Right lung (tissue), 5 donors: ENCODE data around the gene BCDIN3D. TPM values are rescaled to one million over a fixed set of nuclear protein-coding genes. Genes with fewer than 3 reads are reported as not detected.

Experiments
- DNase-seq, 2 donors: peaks; one replicate each; pipeline ENCODE4 v3.0.0-alpha.2; 2013
- polyA plus RNA-seq, 5 donors: library from polyadenylated mRNA; unstranded; fragments of 120-200 nt; gene quantifications; one replicate each; pipeline versions ENCODE4 v1.2.1 to v1.2.3, GENCODE V29; 2013; ENCODE audit warnings: inconsistent platforms in 1 of 5, low replicate concordance in 1 of 5; ENCODE audit not compliant: insufficient read length in 5 of 5, insufficient read depth in 1 of 5

BCDIN3D gene
- polyA plus RNA-seq, 5 donors: 5.6 to 6.9 (median 6.2) TPM

DNA sequence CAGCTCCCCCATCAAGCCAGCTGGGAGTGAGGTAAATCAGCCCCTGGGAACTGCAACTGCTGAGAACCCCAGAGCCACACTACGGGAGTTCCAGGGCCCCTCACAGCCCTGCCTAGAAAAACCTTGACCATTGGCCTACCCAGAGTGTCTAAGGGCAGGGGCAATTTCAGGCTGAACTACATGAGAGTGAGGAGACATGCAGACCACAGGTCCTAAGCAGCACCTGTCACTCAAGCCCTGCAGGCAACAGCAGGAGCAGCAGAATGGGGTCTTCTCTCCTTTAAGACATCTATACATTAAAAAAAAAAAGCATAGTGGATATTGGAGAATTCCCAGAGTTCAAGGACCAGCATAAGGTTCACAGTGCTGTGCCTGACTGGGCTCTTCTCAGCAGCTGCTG lies 19.6 kb downstream of the BCDIN3D start:
- DNase-seq: no peak

DNA sequence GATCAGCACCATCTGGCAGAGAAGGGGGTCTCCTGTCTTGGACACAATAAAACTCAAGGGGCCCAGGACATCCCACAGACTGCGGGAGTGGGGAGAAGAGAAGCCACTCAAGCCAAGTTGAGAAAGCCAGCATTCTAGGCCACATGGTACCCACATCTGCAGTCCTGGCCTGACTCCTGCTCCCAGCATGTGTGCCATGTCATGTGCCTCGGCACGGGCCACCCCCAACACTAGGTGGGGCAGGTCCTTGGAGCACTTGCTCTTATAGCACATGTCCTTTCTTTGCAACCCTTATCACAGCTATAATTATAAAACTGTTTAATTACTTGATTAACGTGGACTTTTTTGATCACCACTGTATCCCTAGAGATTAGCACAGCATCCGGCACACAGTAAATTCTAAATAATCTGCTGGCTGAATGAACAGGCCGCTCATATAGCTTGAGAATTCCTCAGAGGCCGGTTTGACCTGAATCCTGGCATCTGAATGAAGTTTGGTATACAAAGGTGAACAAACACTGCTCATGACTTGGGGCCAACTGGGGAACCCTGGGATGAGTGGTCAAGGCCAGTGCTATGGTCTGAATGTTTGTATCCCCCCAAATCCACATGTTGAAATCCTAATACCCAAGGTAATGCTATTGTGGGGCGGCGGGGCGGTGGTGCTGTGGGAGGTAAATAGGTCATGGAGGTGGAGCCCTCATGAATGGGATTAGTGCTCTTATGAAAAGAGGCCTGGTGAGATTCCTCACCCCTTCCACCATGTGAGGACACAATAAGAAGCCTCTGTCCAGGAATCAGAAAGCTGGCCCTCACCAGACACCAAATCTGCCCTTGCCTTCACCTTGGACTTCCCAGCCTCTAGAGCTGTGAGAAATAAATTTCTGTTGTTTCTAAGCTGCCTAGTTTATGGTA lies 21.3 kb downstream of the BCDIN3D start:
- DNase-seq: no peak

DNA sequence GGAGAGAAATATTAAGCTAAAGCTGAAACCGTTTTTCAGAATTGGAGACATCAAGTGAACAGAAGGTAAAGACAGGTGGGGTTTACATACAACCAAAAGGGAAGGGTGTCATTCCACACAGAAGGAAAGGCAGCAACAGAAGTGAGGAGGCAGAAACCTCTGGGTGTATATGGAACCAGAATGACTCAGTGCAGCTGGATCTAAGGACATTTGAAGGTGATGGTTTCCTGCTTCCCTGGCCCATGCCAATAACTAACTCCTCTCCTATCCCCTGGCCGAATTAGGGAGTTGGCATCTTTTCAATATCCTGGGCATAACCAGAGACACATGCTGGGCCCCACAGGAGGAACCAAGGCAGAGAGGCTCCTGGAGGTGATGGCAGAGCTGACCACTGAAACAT lies 23.1 kb downstream of the BCDIN3D start:
- DNase-seq: no peak

DNA sequence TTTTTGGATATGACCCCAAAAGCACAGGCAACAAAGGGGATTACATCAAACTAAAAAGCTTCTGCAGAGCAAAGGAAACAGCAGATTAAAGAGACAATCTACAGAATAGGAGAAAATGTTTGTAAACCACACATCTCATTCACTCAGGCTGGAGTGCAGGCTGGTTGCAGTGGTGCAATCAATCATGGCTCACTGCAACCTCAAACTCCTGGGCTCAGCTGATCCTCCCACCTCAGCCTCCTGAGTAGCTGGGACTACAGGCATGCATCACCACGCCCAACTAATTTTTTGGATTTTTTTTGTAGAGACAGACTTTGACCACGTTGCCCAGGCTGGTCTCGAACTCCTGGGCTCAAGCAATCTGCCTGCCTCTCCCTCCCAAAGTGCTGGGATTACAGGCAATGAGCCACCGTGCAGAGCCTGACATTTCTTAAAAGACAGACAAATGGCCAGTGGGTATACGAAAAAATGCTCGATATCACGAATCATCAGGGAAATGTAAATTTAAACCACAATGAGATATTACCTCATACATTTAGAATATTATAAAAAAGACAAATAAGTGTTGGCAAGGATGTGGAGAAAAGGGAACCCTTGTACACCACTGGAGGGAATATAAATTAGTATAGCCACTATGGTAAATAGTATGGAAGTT lies 24.5 kb downstream of the BCDIN3D start:
- DNase-seq: no peak

DNA sequence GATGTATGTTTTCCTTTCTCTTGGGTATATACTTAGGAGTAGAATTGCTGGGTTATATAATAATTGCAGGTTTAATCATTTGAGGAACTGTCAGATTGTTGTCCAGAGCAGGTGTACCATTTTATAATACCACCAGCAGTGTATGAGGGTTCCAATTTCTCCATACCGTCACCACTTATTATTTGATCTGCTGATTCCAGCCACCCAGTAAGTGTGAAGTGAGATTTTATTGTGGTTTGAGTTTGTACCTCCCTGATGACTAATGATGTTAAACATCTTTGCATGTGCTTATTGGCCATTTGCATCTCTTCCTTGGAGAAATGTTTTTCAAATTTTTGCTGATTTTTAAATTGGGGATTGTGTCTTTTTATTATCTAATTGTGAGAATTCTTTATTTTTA lies 29.8 kb downstream of the BCDIN3D start:
- no peak for DNase-seq

DNA sequence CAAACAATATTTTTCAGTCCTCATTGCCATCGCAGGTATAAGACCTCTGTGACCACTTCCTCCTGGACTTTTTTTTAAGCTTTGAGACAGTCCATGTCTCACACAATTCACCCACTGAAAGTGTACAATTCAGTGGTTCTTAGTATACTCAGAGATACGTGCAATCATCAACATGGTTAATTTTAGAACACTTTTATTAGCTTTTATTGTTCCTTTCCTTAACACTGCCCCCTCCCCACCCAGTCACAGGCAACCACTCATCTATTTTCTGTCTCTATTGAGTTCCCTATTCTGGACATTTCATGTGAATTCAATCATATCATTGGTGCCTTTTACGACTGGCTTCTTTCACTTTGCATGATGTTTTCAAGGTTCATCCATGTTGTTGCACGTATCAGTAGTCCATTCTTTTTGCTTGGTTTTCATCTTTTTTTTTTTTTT lies 30.9 kb downstream of the BCDIN3D start:
- no peak for DNase-seq

DNA sequence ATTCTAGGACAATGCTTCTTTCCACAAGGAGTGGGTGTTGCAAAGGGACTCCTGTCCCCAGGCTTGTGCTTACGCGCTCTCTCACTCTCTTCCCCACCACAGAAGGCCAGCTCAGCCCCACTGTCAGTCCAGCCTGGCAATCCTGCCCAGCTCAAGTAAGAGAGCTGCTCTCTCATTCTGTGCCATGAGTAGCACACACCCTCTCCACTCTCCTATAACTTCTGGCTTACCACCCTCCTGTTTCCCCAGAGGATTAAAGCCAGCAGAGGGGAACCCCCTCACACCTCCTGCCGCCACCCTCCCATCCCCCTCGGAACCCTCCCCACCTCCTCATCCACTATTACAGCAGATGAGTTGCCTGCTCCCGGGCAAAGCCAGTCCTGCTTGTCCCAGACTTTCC lies 31.8 kb downstream of the BCDIN3D start:
- DNase-seq: no peak

DNA sequence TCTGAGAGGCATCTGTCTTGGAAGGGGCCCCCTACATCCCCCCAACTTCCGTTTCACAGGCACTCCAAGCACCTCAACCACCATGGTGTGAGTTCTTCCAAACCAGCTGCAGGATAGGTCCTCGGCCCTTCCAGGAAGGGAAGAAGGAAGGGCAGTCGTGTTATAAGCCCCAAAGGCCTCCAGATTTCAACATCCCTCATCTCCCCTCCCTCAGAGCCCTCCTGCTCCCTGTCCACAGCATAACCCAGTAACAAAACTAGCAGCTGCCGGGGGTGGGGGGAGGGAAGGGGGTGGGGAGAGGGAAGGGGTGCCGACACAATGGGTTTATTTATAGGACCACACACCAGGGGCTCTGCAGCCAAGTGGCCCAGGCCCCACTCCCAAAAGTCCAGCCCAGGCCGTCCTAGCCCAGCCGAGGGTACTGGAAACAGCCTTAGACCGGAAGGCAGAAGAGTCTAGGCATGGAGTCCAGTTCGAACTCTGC lies 33.0 kb downstream of the BCDIN3D start:
- peak; percentile 36 to 38 for DNase-seq

DNA sequence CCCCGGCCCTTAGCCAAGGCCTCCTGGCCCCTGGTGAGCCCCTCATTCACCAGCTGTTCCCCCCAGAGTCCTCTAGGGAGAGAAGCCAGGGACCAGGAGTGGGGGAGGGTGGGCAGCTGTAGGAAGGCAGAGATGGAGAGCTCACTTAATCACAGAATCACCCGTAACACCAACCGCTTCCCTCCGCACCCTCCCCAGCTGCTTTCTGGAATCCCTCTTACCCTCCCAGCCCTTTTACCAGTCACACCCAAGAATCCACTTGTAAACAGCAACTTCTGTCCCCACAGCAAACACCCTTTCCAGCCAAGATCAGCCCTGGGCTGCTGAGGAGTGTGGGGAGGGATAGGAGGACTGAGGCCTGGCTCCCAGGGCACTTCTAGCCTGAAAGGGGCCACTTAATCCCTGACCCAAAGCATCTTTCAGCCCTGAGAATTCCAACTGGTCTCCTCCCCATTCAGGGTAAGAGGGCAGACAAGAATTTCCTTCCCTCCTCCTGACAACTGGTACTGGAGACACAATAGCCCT lies 33.5 kb downstream of the BCDIN3D start:
- DNase-seq: peak; percentile 71

DNA sequence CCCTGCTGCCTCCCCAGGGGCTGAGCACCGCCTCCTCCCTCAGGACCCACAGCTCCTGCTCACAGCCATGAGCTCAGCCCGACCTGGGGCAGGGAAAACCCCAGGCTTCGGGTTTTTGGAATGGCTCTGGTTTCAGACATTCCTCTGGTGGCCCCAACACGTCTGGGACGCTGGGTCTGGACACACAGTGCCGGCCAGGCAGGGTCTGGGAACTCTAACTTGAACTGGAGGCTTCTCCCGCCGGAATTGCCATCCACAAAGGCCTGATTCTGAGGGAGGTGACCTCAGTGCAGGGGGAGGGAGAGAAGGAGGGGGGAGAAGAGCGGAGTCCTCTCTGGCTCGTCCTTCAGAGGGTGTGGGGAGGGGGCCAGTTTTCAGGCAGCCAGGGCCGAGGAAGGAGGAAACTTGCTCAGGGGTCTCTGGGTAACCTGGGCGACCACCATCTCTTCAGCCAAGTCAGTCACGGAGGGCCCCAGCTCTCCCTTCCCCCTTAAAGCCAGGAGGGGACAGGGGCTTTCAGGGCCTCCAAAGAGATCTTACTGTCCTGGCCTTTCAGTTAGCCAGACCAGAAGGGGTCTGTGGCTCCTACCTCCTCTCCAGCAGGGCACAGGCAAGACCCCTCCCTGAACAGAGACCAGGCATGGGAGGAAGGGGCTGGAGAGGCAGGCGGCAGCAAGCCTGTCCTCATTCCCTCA lies 34.1 kb downstream of the BCDIN3D start:
- peak in 1 of 2 donors; percentile 27 for DNase-seq

DNA sequence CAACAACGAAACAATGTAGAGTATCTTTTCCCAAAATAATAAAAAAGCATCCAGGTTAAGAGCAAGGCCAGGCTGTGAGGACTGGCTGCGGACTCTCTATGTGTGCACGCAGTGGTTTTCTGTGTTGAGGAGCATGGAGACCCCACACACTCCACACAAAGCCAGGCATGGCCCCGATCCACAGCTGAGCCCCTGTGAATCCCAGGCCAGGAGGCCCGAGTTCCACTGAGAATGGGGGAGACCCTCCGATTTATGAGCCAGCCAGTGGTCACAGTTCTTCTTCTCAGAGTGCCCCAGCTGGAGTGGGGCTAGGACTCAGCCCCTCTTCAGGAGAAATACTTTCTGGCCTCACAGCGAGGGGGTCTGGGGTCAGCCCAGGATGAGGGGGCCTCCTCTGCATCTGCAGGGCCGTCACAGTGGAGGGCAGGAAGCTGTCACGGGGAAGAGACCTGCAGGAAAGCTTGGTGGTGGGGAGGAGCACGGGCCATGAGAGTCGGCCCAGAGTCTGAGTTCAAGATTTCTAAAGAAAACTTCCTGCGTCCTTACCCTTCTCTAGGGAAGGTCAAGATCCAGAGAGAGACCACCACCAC lies 34.8 kb downstream of the BCDIN3D start:
- DNase-seq: no peak

DNA sequence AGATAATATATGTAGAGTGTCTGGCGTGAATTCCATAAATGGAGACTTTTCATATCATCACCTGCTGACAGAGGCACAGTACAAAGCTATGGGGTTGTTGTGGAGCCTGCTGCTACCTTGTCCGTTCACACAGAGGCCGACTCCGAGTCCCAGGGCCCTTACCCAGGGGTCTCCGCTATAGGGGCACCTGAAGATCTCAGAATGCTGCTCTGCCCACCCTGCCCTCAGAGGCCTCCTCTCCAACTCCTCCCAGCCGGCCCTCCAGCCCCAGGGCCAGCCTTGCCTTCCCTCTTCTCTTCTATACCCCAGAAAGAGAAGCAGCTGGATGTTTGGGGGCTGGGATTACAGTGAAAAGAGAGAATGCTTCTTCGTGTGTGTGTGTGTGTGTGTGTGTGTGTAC lies 36.0 kb downstream of the BCDIN3D start:
- no peak for DNase-seq

DNA sequence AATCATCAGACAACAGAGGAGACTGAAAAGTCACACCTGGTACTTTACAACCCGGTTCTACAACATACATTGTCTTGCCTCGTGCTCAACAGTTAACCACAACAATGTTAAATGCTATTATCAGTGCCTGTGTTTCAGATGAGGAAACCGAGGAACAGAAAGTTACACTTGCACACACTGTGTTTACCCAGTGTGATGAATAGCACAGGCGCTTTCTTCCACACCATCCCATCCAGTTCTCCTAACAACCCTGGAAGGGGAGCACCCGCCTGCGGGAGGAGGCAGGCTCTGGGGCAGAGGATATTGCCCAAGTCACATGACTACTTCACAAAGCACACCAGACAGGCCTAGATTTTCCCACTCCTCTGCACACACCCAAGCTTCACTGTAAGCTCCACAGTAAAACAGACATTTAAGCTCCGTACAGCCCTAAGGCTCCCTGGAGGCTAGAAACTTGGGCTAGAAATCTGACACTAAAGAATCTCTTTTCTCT lies 36.5 kb downstream of the BCDIN3D start:
- no peak for DNase-seq

DNA sequence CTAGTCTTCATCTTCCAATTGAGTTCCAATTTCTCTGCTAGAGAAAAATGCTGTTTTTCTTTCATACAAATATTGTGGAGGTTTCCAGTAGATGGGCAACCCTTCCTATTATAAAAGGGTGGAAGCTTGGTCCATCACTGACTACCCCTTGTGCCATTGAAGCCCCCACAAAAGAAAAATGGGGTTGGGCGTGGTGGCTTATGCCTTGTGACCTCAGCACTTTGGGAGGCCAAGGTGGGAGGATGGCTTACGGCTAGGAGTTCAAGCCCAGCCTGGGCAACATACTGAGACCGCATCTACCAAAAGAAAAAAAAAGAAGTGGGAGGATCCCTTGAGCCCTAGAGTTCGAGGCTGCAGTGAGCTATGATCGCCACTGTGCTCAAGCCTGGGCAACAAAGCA lies 37.5 kb downstream of the BCDIN3D start:
- DNase-seq: no peak

DNA sequence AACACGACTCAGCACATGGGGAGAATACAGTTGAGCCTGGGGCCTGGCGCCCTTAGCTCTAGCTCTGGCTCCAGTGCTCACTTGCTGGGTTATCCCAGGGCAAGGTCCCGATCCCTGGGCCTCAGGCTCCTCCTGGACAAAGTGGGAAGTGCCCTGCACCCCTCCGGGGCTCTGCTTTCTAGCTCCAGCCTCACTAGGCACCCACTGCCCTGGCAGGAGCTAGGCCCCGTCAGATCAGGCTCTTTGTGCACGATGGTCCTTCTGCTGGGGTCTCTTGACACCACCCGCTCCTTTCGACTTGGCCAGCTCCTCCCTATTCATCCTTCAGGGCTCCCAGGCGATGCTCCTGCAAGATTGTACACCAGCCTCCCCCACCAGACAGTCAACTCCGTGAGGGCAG lies 38.1 kb downstream of the BCDIN3D start:
- no peak for DNase-seq

DNA sequence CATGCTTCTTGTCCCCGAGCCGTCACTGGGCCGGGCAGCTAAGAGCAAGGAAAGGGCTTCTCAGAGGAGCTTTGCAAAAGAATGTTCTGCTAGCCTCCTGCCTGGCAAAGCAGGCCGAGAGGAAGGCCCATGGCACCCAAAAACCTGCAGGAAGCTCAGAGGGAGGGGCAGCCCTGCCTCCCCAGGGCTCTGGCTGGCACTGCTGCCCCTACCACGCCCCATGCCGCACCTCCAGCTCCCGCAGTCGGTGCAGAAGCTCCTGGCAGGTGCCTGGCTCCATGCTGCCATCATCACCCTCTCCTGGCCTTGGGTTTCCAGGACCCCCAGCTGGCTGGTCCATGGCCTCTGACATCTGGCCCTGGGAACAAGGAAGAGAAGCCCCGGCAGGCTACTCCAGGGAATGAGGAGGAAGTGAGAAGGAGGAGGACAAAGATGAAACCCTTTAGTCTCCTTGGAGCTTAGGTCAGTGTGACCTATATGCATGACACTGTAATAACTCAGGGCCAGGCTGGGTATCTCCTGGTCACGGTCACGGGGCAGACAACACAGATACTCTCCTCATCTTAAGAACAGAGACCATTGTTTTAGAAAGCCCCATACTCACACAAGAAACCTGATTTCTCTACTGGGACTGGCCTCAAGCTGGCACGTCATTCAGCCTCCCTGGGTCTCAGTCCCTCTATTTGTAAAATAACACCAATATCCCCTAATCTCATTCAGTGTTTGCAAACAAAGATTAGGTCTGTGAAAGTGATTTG lies 39.0 kb downstream of the BCDIN3D start:
- DNase-seq: no peak

DNA sequence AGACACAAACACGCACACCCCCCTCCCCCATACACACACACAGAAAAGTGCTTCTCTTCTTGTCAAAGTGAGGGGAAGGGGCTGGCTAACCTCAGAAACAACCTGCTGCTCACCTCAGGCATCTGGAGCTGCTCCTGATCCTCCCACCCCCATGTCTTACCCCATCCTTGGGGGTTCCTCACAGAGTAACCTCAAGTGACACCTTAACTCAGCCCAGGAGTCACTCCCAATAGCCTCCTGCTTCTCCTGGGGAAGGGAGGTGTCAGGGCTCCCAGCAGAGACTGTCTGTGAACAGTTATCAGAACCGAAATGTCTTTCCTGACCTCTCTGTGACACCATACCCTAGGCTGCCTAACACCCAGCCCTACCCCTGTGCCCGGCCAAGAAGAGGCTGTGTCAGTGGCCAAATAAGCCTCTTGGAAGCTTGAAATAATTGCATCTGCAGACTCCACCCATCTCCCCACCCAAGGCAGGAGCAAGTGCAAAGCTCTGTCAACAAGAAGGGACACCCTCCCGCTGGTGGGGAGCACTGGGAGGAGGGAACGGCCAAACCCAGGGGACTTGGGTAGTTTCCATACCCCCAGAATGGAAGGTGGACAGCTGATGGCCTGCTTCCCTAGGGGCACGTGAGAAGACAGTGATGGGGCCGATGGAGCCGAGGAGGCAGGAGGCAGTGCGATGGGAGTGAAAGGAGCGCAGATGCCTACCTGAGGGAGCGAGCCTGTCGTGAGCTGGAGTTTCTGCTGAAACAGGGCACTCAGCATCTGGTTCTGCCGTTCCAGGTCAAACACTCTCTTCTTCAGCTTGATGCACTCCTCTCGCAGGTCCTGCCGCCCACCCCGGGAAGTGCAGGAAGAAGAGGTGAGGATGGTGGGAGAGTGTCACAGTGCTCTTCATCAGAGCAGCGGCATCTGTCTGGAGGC lies 41.5 kb downstream of the BCDIN3D start:
- DNase-seq: no peak

DNA sequence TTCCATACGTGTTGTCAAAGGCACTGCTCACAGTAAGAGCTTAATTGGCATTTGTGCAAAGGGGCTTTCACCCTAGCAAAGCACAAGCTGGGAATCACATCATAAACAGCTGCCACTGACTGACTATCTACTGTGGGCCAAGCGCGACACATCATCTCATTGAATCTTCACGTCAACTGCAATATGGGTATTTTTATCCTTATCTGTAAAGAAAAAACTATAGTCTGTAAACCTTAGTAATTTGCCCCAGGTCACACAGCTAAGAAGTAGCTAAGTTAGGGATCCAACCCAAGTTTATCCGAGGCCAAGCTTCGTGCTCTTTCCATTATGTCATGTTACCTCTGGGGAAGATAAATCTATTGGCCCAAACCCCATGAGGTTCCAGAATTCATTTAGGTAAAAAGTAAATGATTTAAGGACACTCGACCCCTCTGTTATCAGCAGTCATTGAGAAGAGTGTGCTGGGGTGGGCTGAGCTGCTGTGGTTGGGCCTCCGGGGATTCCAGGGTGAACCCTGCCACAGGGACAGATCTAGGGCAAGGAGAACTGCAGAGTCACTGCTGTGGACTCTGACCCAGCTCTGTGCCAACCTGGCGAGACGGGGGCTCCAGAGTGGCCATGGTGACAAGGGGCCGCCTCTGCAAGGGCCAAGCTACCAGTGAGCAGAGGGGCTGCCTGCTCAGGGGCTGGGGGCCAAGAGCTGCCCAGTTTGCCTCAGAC lies 42.3 kb downstream of the BCDIN3D start:
- no peak for DNase-seq

DNA sequence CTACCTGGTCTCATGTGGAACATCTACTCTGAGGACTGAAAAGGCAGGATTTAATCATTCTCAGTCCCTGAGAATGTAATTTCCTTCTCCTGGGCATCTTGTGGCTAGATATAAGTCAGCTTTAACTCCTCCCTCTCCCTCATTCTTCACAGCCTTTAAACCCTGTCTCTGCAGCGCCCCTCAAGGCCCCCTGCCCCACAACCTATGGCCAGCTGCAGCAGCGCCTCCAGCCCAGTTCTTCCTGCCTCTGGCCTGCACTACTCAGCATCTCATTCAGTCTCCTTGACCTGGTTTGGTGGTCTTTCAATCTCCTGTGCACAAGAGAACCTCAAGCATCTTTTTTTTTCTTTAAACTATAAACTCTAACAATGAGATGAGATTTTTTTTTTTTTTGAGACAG lies 44.0 kb downstream of the BCDIN3D start:
- DNase-seq: no peak
